Nephron progenitor cell (in vitro differentiated cells): ENCODE results near the gene AKAP12.
A peak's percentile ranks its signal among the peaks of the same experiment; 100 is the strongest.
"Not testable (repeated sequence)": the region's sequence is repeated elsewhere in the genome, so short reads cannot be mapped to it uniquely, and the experiment has no call there.

ENCODE experiments used
- DNase-seq: peaks from one replicate; pipeline ENCODE4 v3.0.0; 2021
- H3K27ac Mint-ChIP-seq: 2 replicates; pipeline ENCODE4 v1.8.0; 2021; ENCODE audit warnings: mild to moderate bottlenecking, moderate library complexity, mixed read lengths
- H3K27me3 Mint-ChIP-seq: 2 replicates; pipeline ENCODE4 v1.8.0; 2021; ENCODE audit warnings: mild to moderate bottlenecking, low read depth, mixed read lengths; ENCODE audit not compliant: poor library complexity
- H3K36me3 Mint-ChIP-seq: 2 replicates; pipeline ENCODE4 v1.8.0; 2021; ENCODE audit warnings: low read depth, mixed read lengths
- H3K4me1 Mint-ChIP-seq: 2 replicates; pipeline ENCODE4 v1.8.0; 2021; ENCODE audit warnings: mixed read lengths
- H3K4me3 Mint-ChIP-seq: 2 replicates; pipeline ENCODE4 v1.8.0; 2021; ENCODE audit warnings: mild to moderate bottlenecking, moderate library complexity, mixed read lengths
- H3K9me3 Mint-ChIP-seq: 2 replicates; pipeline ENCODE4 v1.8.0; 2021; ENCODE audit warnings: mild to moderate bottlenecking, moderate library complexity, mixed read lengths
- TF ChIP-seq, protein P1 (sequence below): fragments of 200-600 bp; sonication (generic); IDR thresholded peaks from 2 replicates; pipeline ENCODE4 v1.5.0; 2021; ENCODE audit warnings: antibody characterized with exemption

Gene AKAP12

DNA sequence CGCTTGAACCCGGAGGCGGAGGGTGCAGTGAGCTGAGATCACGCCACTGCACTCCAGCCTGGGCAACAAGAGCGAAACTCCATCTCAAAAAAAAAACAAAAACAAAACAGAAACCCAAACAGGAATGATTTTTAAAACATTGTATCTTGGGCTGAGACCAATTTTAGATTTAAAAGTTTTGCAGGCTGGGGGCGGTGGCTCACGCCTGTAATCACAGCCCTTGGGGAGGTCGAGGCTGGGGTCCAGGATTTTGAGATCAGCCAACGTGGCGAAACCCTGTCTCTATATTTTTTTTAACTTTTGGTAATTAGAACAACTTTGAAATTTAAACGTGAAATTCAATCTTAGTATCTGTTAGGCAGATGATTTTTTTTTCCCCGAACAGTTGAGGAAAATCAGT lies 70.5 kb downstream of the AKAP12 start:
- peaks cover 11% of the 10 kb centered on the region for H3K9me3 Mint-ChIP-seq
- TF ChIP-seq, protein P1, sequence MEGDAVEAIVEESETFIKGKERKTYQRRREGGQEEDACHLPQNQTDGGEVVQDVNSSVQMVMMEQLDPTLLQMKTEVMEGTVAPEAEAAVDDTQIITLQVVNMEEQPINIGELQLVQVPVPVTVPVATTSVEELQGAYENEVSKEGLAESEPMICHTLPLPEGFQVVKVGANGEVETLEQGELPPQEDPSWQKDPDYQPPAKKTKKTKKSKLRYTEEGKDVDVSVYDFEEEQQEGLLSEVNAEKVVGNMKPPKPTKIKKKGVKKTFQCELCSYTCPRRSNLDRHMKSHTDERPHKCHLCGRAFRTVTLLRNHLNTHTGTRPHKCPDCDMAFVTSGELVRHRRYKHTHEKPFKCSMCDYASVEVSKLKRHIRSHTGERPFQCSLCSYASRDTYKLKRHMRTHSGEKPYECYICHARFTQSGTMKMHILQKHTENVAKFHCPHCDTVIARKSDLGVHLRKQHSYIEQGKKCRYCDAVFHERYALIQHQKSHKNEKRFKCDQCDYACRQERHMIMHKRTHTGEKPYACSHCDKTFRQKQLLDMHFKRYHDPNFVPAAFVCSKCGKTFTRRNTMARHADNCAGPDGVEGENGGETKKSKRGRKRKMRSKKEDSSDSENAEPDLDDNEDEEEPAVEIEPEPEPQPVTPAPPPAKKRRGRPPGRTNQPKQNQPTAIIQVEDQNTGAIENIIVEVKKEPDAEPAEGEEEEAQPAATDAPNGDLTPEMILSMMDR, result no peak
- H3K36me3 Mint-ChIP-seq, result peaks cover 68% of the 10 kb centered on the region
- H3K4me3 Mint-ChIP-seq, result no peak overlapping the region
- no peak for DNase-seq
- no peak overlapping the region for H3K27ac Mint-ChIP-seq
- peaks cover 54% of the 10 kb centered on the region for H3K4me1 Mint-ChIP-seq
- H3K27me3 Mint-ChIP-seq, result no peaks in the 10 kb centered on the region

DNA sequence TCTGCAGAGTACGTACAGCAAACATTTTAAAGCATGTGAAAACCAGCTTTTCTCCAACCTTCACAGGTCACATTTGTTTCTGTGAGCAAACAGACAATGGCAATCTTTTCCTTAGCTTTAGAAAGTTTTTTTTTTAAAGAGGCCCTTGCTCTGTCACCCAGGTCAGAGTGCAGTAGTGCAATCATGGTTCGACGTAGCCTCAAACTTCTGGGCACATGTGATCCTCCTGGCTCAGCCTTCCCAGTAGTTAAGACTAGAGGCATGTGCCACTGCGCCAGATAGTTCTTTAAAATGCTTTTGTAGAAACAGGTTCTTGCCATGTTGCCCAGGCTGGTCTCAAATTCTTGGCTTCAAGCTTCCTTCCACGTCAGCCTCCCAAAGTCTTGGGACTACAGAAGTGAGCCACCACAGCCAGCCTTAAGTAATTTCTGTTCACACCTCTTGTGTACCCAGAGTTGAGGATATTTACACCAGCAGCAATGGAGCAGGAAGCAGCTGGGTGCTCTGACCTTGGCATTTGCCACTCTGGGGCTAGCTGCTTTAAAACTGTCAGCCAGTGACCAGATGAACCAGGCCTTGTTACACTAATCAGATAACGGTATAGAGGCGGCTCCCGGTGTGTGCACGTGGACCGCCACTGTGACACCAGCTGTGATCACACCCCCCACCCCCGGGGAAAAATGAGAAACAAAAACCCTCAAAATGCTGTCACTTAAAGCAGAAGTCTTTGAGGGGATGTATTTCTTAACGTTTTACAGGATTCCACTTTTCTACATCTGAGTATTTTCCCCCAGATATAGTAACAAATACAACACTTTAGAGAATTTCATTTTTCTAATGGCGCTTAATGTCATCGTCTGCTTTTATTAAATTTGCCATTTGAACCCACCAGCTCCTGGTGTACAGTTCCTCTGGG lies 71.3 kb downstream of the AKAP12 start:
- DNase-seq, result no peak
- TF ChIP-seq, protein P1, result no peak
- Mint-ChIP-seq H3K27ac (no peak overlapping the region), H3K36me3 (peaks cover 68% of the 10 kb centered on the region), H3K4me3 (no peak overlapping the region), H3K4me1 (peaks cover 51% of the 10 kb centered on the region), H3K9me3 (peaks cover 18% of the 10 kb centered on the region), H3K27me3 (no peaks in the 10 kb centered on the region)

DNA sequence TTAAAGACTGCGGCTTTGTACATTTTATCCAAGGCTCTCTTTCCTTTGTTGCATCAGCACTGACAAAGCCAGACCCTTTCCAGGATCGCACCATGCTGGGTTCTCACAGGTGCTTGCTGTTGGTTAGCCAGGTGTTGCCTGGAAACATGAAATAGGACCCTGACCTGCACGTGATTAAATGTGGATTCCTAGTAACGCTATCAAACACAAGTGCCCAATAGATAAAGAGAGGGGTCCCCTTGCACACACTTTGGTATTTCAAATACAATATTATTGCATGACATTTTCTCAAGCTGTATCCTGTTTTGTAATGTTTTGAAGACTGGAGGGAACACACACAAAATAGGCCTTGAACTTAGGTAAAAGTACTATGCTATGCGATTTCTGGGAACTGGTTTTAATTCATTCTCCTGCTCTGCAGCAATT lies 73.3 kb downstream of the AKAP12 start:
- no peak overlapping the region for H3K4me3 Mint-ChIP-seq

DNA sequence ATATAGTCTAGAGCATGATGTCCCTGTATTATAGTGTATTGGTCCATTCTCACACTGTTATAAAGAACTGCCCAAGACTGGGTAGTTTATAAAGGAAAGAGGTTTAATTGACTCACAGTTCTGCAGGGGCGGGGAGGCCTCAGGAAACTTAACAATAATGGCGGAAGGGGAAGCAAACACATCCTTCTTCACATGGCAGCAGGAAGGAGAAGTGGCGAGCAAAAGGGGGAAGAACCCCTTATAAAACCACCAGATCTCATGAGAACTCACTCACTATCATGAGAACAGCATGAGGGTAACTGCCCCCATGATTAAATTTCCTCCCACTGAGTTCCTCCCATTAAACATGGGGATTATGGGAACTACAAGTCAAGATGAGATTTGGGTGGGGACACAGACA lies 75.9 kb downstream of the AKAP12 start:
- not testable (repeated sequence) for H3K4me3 Mint-ChIP-seq, H3K27ac Mint-ChIP-seq, H3K27me3 Mint-ChIP-seq, DNase-seq
- H3K36me3 Mint-ChIP-seq, result peaks cover 88% of the 10 kb centered on the region
- H3K4me1 Mint-ChIP-seq, result peaks cover 31% of the 10 kb centered on the region
- H3K9me3 Mint-ChIP-seq, result peaks cover 48% of the 10 kb centered on the region

More for the DNA sequence above, 73.3 kb downstream of the AKAP12 start:
- TF ChIP-seq, protein P1, result no peak
- Mint-ChIP-seq H3K9me3 (peaks cover 29% of the 10 kb centered on the region), H3K27ac (peak overlapping the region; percentile 93), H3K36me3 (peaks cover 84% of the 10 kb centered on the region), H3K27me3 (no peaks in the 10 kb centered on the region), H3K4me1 (peaks cover 43% of the 10 kb centered on the region)
- DNase-seq, result no peak

DNA sequence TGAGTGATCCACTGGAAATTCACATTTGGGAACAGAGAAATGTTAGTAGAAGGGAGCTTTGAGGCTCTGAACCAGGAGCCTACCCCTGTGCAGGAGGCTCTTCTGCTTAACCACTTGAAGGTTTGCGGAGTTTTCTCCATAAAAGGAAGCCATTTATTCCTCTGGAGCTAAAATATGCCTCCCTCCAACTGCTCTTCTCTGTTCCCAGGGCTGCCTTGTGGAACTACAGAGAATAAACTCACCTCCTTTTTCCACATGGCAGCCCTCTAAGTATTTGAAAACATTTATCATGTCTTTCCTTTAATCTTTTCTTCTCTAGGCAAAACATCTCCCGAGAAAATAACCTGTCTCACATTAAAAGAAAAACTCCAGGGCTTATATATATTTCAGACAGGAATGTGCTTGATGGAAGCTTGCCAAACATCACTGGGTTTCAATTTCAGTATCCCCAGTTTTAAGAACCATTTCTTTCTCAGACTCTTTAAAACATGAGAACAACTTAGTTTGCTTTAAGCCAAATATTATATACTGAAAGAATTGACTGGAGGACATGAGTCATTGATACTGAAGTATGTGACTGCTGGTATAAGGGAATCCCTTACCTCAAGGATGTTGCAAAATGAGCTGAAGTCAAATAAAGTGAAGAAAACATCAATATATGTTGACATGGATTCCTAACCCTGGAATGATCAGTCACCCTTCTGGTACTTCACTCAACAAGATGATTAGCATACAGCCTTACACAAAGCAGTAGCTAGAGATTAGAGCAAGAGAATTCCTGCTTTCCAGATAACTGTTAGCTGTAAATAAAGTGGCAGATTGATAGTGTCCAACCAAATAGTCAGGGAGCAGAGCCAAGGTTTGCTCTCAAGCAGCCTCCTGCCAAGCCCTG lies 77.6 kb downstream of the AKAP12 start:
- DNase-seq, result no peak
- peaks cover 89% of the 10 kb centered on the region for H3K36me3 Mint-ChIP-seq
- H3K27ac Mint-ChIP-seq, result peak overlapping the region; percentile 95
- peaks cover 33% of the 10 kb centered on the region for H3K4me1 Mint-ChIP-seq
- H3K4me3 Mint-ChIP-seq, result no peak overlapping the region
- H3K9me3 Mint-ChIP-seq, result peaks cover 53% of the 10 kb centered on the region
- H3K27me3 Mint-ChIP-seq, result no peaks in the 10 kb centered on the region
- TF ChIP-seq, protein P1, result no peak

DNA sequence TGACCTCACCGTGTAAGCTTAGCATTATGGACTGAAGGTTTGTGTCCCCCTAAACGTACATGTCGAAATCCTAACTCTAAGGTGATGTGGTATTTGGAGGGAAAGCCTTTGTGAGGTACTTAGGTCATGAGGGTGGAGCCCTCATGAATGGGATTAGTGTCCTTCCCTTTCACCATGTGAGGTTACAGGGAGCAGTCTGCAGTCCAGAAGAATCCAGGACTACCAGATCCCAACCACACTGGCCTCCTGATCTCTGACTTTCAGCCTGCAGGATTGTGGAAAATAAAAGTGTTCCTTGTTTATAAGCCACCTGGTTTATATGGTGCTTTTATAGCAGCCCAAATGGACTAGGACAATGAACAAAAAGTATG lies 78.2 kb downstream of the AKAP12 start:
- TF ChIP-seq, protein P1, result no peak
- DNase-seq, result no peak
- Mint-ChIP-seq H3K9me3 (peaks cover 55% of the 10 kb centered on the region), H3K36me3 (peaks cover 91% of the 10 kb centered on the region), H3K4me3 (no peak overlapping the region), H3K27me3 (no peaks in the 10 kb centered on the region), H3K27ac (peak overlapping the region; percentile 95), H3K4me1 (peaks cover 36% of the 10 kb centered on the region)
